ENCODE data around the gene ARHGAP26.

The ARHGAP26 gene

GRCh38 chr5:142772446-142773293 is 2.5 kb downstream of the ARHGAP26 start:
- no peaks in the 10 kb centered on the region for H4K20me1 ChIP-seq (ENCODE audit: control insufficient read depth, insufficient read depth, low read depth, low read length)
- H3K36me3 ChIP-seq (ENCODE audit: control insufficient read depth, low read length): no peaks in the 10 kb centered on the region
- H3K9me3 ChIP-seq (ENCODE audit: control insufficient read depth, insufficient read depth, low read length): no peaks in the 10 kb centered on the region
- TF ChIP-seq, protein P1, sequence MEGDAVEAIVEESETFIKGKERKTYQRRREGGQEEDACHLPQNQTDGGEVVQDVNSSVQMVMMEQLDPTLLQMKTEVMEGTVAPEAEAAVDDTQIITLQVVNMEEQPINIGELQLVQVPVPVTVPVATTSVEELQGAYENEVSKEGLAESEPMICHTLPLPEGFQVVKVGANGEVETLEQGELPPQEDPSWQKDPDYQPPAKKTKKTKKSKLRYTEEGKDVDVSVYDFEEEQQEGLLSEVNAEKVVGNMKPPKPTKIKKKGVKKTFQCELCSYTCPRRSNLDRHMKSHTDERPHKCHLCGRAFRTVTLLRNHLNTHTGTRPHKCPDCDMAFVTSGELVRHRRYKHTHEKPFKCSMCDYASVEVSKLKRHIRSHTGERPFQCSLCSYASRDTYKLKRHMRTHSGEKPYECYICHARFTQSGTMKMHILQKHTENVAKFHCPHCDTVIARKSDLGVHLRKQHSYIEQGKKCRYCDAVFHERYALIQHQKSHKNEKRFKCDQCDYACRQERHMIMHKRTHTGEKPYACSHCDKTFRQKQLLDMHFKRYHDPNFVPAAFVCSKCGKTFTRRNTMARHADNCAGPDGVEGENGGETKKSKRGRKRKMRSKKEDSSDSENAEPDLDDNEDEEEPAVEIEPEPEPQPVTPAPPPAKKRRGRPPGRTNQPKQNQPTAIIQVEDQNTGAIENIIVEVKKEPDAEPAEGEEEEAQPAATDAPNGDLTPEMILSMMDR (IDR thresholded peaks at IDR 0.05; ENCODE audit: low read depth, low read length, poor library complexity, severe bottlenecking): no peak
- TF ChIP-seq EZH2phosphoT487 (IDR thresholded peaks at IDR 0.05; ENCODE audit: borderline replicate concordance, low read length): no peak
- H3F3A ChIP-seq (ENCODE audit: control insufficient read depth, insufficient read depth): no peaks in the 10 kb centered on the region
- peaks cover 16% of the 10 kb centered on the region for H3K4me1 ChIP-seq (ENCODE audit: control insufficient read depth, low read length)
- H3K4me3 ChIP-seq (ENCODE audit: low read length): no peak overlapping the region
- no peak overlapping the region for H3K4me2 ChIP-seq (ENCODE audit: low read length)
- no peak overlapping the region for H3K27ac ChIP-seq (ENCODE audit: low read depth, low read length)
- no peaks in the 10 kb centered on the region for H3K79me2 ChIP-seq (ENCODE audit: control insufficient read depth, low read length)
- H3K27me3 ChIP-seq (ENCODE audit: control insufficient read depth, low read length): peaks cover 45% of the 10 kb centered on the region
- H3K9me2 ChIP-seq (replicated peaks; ENCODE audit: control insufficient read depth, low read length): no peaks in the 10 kb centered on the region

DNA sequence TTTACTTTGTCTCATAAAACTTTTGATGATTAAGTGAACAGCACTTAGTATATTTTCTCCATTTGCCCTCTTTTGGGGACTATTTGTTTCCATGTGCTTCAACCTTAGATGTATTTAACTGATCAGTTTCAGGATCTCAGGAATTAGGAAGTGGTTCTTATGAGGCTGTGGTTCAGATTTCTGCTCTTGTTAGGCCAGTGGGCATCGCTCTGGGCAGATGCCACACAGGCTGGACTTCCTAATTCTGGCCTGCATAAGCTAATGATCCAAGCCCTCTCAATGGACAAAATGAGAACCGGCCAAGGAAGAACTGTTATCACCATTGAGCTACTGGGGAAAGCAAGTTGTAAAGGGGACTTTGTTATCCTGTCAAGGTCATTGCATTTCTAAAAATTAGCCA is 6.9 kb downstream of the ARHGAP26 start:
- H3K79me2 ChIP-seq (ENCODE audit: control insufficient read depth, low read length): no peaks in the 10 kb centered on the region
- no peak overlapping the region for H3K27ac ChIP-seq (ENCODE audit: low read depth, low read length)
- no peaks in the 10 kb centered on the region for H3F3A ChIP-seq (ENCODE audit: control insufficient read depth, insufficient read depth)
- TF ChIP-seq, protein P1 (IDR thresholded peaks at IDR 0.05; ENCODE audit: low read depth, low read length, poor library complexity, severe bottlenecking): no peak
- no peak for TF ChIP-seq EZH2phosphoT487 (IDR thresholded peaks at IDR 0.05; ENCODE audit: borderline replicate concordance, low read length)
- H3K27me3 ChIP-seq (ENCODE audit: control insufficient read depth, low read length): peaks cover 25% of the 10 kb centered on the region
- H3K9me2 ChIP-seq (replicated peaks; ENCODE audit: control insufficient read depth, low read length): no peaks in the 10 kb centered on the region
- H3K4me3 ChIP-seq (ENCODE audit: low read length): no peak overlapping the region
- H4K20me1 ChIP-seq (ENCODE audit: control insufficient read depth, insufficient read depth, low read depth, low read length): no peaks in the 10 kb centered on the region
- no peaks in the 10 kb centered on the region for H3K36me3 ChIP-seq (ENCODE audit: control insufficient read depth, low read length)
- H3K4me2 ChIP-seq (ENCODE audit: low read length): no peak overlapping the region
- no peaks in the 10 kb centered on the region for H3K9me3 ChIP-seq (ENCODE audit: control insufficient read depth, insufficient read depth, low read length)
- H3K4me1 ChIP-seq (ENCODE audit: control insufficient read depth, low read length): no peaks in the 10 kb centered on the region

- H3K4me2 ChIP-seq (ENCODE audit: low read length): no peak overlapping the region
- no peaks in the 10 kb centered on the region for H3F3A ChIP-seq (ENCODE audit: control insufficient read depth, insufficient read depth)
- no peaks in the 10 kb centered on the region for H3K4me1 ChIP-seq (ENCODE audit: control insufficient read depth, low read length)
- no peaks in the 10 kb centered on the region for H4K20me1 ChIP-seq (ENCODE audit: control insufficient read depth, insufficient read depth, low read depth, low read length)
- H3K4me3 ChIP-seq (ENCODE audit: low read length): no peak overlapping the region
- no peaks in the 10 kb centered on the region for H3K36me3 ChIP-seq (ENCODE audit: control insufficient read depth, low read length)
- no peak overlapping the region for H3K27ac ChIP-seq (ENCODE audit: low read depth, low read length)
- no peaks in the 10 kb centered on the region for H3K9me2 ChIP-seq (replicated peaks; ENCODE audit: control insufficient read depth, low read length)
- H3K79me2 ChIP-seq (ENCODE audit: control insufficient read depth, low read length): no peaks in the 10 kb centered on the region
- peaks cover 17% of the 10 kb centered on the region for H3K27me3 ChIP-seq (ENCODE audit: control insufficient read depth, low read length)
- H3K9me3 ChIP-seq (ENCODE audit: control insufficient read depth, insufficient read depth, low read length): no peaks in the 10 kb centered on the region
- TF ChIP-seq, protein P1 (IDR thresholded peaks at IDR 0.05; ENCODE audit: low read depth, low read length, poor library complexity, severe bottlenecking): no peak
- TF ChIP-seq EZH2phosphoT487 (IDR thresholded peaks at IDR 0.05; ENCODE audit: borderline replicate concordance, low read length): no peak
These were observed 7.7 kb downstream of the ARHGAP26 start for GRCh38 chr5:142777850-142778249.

Measured in DOHH2 (cell line).